GM21423 (cell line): ENCODE results near the gene GALK1.

Source experiments
- ATAC-seq: cut with Tn5 transposase; IDR thresholded peaks from one replicate; pipeline ENCODE4 v1.9.1; 2021; ENCODE audit warnings: mild to moderate bottlenecking, moderate library complexity; ENCODE audit not compliant: unreplicated experiment

The GALK1 gene

DNA sequence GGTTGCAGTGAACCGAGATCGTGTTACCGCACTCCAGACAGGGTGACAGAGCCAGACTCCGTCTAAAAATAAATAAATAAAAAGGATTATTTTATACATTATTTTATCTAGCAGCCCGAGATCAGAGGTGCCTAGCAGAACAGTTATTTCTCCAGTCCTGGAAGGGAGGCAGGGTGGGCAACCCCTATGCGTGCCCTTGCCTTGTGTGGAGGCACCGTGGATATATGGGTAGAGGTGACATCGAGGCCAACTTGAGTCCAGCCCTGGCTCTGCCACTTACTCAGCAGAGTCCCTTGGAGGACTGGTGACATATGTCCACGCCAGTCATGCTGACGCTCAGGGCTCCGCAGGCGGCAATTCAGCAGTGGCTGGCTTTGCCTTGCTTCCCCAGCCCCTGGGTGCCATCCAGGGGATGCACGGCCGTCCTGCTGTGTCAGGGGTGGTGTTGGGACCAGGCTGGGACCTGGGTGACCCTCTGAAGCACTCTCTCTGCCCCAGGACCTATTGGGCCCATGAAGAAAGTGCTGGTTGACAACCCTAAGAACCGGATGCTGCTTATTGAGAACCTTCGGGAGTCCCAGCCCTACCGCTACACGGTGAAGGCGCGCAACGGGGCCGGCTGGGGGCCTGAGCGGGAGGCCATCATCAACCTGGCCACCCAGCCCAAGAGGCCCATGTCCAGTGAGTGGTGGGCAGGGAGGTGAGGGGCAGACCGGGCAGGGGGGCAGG is 13.2 kb downstream of the GALK1 start:
- ATAC-seq, result no peak

DNA sequence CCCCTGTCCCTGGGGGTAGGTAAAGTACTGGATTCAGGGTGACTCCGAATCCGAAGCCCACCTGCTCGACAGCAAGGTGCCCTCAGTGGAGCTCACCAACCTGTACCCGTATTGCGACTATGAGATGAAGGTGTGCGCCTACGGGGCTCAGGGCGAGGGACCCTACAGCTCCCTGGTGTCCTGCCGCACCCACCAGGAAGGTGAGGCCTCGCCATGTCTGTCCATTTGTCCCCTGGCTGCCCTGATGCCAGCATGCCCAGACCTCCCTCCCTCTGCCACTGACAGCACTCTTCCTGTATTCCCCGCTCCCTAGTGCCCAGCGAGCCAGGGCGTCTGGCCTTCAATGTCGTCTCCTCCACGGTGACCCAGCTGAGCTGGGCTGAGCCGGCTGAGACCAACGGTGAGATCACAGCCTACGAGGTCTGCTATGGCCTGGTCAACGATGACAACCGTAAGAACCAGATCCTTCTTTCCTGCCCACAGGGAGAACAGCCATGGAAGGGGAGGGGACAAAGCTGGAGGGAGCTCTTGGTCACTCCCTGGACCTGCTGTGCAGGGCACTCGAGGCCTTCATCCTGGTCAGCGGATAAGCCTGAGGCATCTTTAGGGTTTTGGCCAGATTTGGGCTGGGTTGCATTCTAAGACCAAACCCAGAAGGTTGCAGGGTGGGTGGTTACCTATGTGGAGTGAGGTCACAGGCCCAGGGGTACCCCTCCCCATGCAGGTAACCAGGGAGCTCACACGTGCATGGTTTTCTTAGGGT is 14.2 kb downstream of the GALK1 start:
- no peak for ATAC-seq

DNA sequence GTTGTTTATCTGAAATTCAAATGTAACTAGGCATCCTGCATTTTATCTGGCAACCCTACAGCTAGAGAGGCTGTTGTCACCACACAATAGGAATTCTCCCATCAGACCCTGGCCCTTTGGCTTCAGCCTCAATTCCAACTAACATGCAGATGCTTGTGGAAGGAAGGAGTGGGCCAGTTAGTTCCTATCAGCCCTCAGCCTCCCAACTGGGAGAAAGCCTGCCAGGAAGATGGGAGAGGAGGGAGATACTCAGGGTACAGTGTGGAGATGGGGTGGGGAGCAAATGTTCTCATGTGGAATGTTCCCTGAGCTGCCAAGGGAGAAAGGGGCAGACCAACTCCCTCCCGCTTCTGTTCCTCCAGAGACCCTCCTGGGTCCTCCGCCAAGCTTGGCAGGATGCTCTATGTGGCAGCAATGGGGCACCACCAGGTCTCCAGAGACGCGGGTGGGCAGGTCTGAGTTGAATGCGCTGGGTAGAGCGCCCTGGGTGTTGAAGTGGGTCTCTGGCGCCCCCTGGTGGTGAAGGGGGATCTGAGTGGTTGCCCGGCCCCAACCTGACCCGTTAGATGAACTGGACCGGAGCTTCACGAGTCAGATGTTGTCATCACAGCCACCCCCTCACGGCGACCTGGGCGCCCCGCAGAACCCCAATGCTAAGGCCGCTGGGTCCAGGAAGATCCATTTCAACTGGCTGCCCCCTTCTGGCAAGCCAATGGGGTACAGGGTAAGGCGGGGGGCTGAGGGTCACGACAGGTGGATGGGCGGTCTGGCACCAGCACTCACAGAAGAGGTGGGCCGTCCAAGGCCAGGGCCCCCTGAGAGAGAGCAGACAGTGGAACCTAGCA is 15.2 kb downstream of the GALK1 start:
- no peak for ATAC-seq

DNA sequence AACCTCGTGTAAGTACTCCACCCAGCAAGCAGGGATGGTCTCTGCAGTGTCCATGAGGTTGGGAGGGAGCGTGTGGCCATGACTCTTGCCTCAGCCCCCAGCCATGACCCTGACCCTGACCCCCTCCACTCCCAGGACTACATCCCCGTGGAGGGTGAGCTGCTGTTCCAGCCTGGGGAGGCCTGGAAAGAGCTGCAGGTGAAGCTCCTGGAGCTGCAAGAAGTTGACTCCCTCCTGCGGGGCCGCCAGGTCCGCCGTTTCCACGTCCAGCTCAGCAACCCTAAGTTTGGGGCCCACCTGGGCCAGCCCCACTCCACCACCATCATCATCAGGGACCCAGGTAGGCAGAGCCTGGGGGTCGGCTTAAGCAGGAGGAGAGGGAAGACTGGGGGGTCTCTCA is 16.3 kb downstream of the GALK1 start:
- ATAC-seq, result no peak

DNA sequence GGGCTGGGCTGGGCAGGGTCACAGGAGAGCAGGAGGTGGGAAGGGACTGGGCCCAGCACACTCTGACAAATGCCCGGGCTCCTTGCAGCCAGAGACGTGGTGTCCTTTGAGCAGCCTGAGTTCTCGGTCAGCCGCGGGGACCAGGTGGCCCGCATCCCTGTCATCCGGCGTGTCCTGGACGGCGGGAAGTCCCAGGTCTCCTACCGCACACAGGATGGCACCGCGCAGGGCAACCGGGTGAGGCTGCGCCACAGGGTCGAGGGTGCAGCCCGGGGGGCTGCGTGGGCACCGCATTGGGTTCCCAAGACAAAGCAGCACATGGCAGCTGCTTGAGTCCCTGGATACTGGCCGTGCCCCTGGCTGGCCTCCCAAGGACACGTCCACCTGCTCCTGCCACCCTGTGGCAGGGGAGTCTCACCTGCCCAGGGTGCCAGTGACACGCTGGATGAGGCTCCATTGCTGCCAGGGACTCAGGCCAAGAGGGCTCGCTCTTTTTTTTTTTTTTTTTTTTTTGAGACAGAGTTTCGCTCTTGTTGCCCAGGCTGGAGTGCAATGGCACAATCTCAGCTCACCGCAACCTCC is 21.3 kb downstream of the GALK1 start:
- ATAC-seq, result no peak

DNA sequence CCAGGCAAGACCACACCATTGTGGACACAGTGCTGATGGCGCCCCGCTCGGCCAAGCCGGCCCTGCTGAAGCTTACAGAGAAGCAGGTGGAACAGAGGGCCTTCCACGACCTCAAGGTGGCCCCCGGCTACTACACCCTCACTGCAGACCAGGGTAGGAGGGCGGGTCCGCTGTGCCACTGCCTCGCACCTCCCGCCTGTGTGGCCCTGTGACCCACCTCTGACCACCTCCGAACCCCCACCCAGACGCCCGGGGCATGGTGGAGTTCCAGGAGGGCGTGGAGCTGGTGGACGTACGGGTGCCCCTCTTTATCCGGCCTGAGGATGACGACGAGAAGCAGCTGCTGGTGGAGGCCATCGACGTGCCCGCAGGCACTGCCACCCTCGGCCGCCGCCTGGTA is 22.7 kb downstream of the GALK1 start:
- ATAC-seq, result no peak

DNA sequence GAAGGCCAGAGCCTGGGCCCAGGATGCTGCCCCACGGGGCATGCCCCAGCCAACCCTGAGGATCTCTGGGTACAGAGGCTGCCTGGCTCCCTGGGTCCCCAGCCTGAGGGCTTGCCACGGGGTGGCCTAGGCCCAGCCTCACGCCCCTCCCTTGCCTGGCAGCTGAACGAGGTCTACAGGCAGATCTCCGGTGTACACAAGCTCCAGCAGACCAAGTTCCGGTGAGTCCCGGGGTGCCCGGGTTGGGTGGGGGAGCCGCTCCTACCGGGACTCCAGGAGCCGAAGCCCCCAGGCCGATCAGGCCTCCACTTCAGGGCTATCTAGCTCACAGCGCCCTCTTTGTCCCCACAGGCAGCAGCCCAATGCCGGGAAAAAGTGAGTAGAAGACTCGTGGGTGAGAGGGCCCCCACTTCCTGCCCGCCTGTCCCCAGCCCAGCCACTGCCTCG is 24.3 kb downstream of the GALK1 start:
- no peak for ATAC-seq

DNA sequence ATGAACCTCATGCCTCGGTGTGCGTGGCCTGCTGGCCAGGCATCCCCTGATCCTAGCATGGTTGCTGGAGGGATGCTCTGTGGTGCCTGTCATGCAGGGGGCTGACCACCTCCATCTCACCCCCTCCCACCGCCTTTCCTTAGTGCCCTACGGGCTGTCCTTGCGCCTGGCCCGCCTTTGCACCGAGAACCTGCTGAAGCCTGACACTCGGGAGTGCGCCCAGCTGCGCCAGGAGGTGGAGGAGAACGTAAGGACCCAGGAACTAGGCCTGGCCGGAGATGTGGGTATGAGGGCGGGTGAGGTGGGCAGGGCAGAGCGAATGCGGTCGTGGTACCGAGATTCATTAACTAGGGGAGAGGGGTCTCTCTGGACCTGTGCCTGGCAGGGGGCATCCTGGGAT is 24.8 kb downstream of the GALK1 start:
- ATAC-seq, result no peak

DNA sequence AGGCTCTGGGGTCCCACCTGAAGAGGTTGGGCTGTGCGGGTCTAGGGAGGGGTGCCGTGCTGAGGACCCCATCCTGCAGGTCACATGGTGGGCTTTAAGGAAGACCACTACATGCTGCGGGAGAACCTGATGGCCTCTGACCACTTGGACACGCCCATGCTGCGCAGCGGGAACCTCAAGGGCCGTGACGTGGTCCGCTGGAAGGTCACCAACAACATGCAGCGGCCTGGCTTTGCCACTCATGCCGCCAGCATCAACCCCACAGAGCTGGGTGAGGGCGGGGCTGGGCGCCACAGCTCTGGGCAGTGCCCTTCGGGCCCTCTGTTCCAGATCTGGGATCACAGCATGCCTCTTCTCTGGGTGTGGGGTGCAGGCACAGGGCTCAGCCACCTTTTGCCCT is 25.2 kb downstream of the GALK1 start:
- ATAC-seq, result no peak

DNA sequence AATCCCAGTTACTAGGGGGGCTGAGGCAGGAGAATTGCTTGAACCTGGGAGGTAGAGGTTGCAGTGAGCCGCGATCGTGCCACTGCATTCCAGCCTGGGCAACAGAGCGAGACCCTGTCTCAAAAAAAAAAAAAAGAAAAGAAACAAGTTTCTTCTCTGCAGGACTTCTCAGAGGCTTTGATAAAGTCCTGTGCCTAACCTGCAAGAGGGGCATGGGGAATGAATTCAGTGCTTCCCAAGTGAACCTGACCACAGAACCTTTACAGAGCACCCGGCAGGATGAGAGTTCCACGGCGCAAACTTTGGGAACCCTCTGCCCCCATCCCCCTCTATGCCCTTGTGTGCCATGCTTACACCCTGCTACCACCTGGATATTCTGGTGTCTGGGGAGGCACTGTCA is 25.8 kb downstream of the GALK1 start:
- no peak for ATAC-seq

DNA sequence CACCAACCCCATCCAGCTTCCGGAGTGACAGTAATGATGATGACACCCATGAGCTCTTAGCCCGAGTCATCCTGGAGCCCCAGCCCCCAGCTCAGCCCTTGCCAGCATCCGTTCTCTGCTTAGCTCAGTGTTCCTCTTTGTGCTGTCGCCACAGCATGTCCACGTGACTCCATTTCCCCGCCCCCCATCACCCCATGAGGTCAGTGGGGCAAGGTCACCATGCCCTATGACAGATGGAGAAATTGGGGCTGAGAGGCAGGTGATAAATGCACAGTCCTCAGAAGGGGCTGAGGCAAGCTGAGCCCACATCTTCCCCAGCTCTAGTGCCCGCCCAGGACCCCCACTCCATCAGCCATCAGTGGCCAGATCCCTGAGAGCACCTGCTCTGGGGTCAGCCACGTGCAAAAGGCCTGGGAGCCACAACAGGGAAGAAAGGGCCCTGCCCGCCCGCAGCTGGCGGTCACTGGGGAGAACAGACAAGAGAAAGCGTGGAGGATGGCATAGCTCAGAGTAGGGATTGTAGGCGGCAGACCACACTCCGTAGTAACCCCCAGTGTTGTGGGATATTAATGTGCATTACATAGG is 26.7 kb downstream of the GALK1 start:
- no peak for ATAC-seq

DNA sequence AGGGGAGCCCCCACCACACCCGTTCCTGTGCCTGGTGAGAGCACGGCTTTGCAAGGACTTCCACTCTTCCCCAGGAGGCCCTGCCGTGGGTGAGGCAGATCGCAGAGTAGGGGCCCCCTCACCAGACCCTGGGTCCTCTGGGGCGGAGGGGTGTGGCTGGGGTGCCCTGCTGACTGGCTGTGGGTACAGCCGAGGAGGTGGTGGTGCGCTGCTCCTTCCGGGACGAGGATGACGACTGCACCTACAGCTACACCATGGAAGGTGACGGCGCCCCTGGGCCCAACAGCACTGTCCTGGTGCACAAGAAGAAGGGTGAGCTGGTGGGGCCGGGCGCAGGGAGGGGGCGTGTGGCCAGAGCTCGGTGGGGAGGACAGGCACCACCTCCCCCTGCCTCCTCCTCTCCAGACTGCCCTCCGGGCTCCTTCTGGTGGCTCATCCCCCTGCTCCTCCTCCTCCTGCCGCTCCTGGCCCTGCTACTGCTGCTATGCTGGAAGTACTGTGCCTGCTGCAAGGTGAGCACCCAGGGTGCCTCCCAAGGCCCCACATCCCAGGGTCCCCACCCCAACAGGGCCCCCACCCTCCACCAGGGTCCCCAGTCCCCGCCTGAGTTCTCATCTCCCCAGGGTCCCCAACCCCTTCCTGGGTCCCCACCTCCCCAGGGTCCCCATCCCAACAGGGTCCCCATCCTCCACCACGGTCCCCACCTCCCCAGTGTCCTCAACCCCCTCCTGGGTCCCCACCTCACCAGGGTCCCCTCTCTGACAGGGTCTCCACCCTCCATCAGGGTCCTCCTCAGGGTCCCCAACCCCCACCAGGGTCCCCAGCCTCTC is 27.6 kb downstream of the GALK1 start:
- ATAC-seq, result no peak

DNA sequence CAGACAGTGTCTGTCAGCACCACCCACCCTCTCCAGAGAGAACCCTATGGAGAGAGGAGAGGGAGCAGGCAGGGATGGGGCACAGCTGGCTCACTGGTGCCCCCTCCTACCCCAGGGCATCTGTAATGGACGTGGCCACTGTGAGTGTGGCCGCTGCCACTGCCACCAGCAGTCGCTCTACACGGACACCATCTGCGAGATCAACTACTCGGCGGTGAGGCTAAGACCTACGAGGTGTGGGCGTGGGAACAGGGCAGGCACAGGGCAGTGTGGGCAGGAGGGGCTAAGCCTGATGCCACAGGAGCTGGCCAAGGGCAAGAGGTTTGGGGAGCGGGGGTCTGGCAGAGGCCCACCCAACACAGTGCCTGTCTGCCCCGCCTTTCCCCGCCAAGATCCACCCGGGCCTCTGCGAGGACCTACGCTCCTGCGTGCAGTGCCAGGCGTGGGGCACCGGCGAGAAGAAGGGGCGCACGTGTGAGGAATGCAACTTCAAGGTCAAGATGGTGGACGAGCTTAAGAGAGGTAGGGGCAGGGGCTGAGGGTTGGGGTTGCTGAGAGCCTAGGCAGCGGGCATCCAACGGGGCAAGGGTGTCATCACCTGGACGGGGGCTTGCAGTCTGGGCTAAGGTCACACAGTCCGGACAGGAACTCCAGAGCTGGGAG is 28.7 kb downstream of the GALK1 start:
- ATAC-seq, result no peak

DNA sequence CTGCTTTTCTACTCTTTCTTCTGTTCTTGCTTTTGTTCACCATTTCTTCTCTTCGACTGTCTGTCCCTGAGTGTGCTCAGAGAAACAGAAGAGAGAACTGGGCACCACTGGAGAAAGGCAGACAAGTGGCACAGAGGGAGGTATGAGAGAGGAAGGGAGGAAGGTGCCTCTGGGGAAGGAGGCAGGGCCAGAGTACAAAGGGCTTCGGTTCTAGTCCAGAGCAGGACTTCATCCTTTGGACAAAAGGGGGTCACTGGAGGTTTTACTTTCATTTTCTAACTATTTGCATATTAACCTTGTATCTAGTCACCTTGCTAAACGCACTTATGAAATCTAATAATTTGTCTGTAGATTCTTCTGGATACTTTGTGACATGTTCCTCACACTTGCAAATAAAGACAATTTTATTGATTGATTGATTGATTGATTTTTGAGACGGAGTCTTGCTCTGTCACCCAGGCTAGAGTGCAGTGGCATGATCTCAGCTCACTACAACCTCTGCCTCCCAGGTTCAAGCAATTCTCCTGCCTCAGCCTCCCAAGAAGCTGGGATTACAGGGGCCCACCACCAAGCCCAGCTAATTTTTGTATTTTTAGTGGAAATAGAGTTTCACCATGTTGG is 30.2 kb downstream of the GALK1 start:
- ATAC-seq, result no peak

DNA sequence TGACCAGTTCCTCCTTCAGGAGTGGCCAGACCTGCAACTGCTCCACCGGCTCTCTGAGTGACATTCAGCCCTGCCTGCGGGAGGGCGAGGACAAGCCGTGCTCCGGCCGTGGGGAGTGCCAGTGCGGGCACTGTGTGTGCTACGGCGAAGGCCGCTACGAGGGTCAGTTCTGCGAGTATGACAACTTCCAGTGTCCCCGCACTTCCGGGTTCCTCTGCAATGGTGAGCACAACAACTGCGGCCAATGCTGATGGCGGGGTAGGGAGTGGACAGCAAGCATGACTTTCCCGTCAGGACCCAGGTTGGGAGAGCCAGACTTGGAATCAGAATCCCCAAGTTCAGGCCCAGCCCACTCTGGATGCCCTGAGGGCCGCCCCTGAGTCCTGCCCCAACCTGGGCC is 31.5 kb downstream of the GALK1 start:
- no peak for ATAC-seq

DNA sequence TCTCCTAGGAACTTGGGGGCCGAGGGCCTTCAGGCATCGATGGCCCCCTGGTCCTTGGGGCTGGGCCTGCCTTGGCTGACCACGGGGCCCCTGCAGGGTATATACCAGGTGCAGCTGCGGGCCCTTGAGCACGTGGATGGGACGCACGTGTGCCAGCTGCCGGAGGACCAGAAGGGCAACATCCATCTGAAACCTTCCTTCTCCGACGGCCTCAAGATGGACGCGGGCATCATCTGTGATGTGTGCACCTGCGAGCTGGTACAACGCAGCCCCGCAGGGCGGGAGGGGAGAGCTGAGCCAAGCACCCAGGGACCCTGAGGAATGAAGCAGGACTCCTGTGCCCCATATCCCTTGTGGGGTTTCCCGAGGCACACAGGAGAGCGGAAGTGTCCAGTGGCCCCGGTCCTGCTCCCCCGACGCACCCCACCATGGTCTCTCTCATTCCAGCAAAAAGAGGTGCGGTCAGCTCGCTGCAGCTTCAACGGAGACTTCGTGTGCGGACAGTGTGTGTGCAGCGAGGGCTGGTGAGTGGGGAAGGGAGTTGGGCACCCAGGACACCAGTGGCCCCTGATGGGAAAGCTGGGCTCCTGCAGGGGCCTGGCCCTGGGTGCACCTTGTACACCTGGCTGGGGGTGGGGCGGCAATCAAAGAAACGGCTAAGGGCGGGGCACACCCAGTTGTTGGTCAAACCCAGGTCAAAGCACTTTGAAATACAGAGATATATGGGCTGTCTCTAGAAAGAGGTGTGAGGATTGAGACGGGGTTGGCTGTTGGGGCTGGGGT is 33.1 kb downstream of the GALK1 start:
- no peak for ATAC-seq

DNA sequence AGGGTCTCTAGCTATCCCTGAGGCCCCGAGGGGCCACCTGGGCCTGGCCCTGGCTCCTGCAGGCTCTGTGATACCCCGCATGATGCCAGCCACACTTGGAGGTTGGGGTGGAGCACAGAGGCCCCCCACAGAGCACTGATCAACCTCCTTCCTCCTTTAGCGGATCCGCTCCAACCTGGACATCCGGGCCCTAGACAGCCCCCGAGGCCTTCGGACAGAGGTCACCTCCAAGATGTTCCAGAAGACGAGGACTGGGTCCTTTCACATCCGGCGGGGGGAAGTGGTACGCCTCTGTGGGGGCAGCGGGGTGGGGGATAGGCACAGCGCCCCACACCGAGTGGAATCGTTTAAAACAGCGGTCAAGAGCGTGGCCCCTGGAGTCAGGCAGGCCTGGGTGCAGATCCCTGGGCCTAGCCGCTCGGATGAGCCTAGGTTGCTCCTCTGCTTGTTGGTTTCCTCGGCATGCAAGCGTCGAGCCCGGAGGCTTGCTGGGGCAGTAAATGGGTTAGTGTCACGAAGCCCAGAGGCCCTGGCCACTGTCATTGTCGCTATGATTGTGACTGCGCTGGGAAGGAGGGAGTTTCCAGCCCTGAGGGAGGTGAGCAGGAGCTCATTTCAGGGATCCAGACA is 33.8 kb downstream of the GALK1 start:
- ATAC-seq, result no peak

DNA sequence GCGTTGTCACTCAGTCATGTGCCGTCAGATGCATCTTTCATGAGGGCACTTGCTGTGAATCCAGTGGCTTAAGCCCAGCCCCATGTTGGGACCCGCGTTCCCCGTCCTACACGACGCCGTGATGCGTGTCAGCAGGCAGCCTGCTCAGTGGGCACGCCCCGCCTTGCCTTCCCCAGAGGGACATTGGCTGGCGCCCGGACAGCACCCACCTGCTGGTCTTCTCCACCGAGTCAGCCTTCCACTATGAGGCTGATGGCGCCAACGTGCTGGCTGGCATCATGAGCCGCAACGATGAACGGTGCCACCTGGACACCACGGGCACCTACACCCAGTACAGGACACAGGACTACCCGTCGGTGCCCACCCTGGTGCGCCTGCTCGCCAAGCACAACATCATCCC is 34.9 kb downstream of the GALK1 start:
- ATAC-seq, result no peak
